ENCODE measurements around the gene LRMDA.

- TF ChIP-seq CTCF (conservative IDR thresholded peaks at IDR 0.05; ENCODE audit: low read depth, low read length) (no peak), EZH2 (IDR thresholded peaks at IDR 0.05; ENCODE audit: borderline replicate concordance, low read depth, low read length, poor library complexity, severe bottlenecking) (no peak)
These were observed 1023.2 kb downstream of the LRMDA start for GRCh38 chr10:76454506-76455140.
